Non-pigmented ciliary epithelial cell (primary cell): ENCODE data around the gene C5AR2.
"Not testable (repeated sequence)": the region's sequence is repeated elsewhere in the genome, so short reads cannot be mapped to it uniquely, and the experiment has no call there.

Source experiments
- DNase-seq: peaks from one replicate; pipeline ENCODE4 v3.0.0-alpha.2; 2010; ENCODE audit warnings: low read depth

Gene C5AR2

GRCh38 chr19:47387623-47388022 lies 55.6 kb downstream of the C5AR2 start:
- not testable (repeated sequence) for DNase-seq

DNA sequence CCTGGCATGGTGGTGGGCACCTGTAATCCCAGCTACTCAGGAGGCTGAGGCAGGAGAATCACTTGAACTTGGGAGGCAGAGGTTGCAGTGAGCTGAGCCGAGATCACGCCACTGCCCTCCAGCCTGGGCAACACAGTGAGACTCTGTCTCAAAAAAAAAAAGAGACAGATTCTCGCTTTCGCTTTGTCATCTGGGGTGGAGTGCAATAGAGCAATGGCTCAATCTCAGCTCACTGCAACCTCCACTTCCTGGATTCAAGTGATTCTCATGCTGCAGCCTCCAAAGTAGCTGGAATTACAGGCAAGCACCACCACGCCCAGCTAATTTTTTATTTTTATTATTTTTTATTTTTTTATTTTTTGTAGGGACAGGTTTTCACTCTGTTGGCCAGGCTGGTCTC lies 56.7 kb downstream of the C5AR2 start:
- not testable (repeated sequence) for DNase-seq

- DNase-seq = no peak
These were observed 57.2 kb downstream of the C5AR2 start for GRCh38 chr19:47389150-47389556.

- no peak for DNase-seq
These were observed 58.8 kb downstream of the C5AR2 start for GRCh38 chr19:47390533-47391488.

DNA sequence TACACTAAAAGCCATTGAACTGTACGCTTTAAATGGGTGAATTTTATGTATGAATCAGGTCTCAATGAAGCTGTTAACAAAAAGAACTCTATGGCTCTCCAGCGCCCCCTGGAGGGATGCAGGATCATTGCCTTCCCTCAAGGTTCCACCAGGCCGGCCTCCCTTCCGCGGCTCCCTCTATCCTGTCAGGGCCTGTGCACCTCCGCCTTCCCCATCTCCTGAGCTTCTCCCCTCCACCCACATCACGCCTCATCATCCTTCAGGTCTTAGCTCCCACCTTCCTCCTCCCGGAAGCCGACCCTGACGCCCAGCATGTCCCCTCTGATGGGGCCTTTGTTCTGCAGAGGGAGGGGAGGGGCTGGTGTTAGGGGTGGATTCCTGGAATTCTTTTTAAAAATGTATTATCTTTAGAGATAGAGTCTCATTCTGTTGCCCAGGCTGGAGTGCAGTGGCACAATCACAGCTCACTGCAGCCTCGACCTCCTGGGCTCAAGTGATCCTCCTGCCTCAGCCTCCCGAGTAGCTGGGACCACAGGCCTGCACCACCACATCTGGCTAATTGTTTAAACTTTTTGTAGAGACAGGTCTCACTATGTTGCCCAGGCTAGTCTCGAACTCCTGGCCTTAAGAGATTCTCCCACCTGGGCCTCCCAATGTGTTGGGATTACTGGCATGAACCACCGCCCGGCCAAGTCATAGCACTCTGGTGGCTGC lies 59.7 kb downstream of the C5AR2 start:
- no peak for DNase-seq
